Hepatocyte (in vitro differentiated cells): ENCODE measurements around the gene HIC2. TPM values are rescaled to one million over a fixed set of nuclear protein-coding genes. Genes with fewer than 3 reads are reported as not detected.
"Not testable (repeated sequence)": the region's sequence is repeated elsewhere in the genome, so short reads cannot be mapped to it uniquely, and the experiment has no call there.

Source experiments
- DNase-seq: peaks from one replicate; pipeline ENCODE4 v3.0.0-alpha.2; 2016; ENCODE audit warnings: low spot score
- H2AFZ ChIP-seq: fragments of 200-600 bp; sonication (generic); 2 replicates; pipeline ENCODE4 v1.6.0; 2016; ENCODE audit warnings: antibody characterized with exemption, mild to moderate bottlenecking
- H3K27ac ChIP-seq: fragments of 200-600 bp; sonication (generic); 2 replicates; pipeline ENCODE4 v1.5.1; 2016; ENCODE audit warnings: mild to moderate bottlenecking
- H3K27me3 ChIP-seq: fragments of 200-600 bp; sonication (generic); 2 replicates; pipeline ENCODE4 v1.6.1; 2016
- H3K36me3 ChIP-seq: fragments of 200-600 bp; sonication (generic); replicated peaks from 2 replicates; pipeline ENCODE4 v1.5.1; 2016; ENCODE audit warnings: low read depth; ENCODE audit not compliant: insufficient read depth
- H3K4me1 ChIP-seq: fragments of 200-600 bp; sonication (generic); 2 replicates; pipeline ENCODE4 v1.5.1; 2016; ENCODE audit warnings: mild to moderate bottlenecking, moderate library complexity; ENCODE audit not compliant: insufficient read depth
- H3K4me2 ChIP-seq: fragments of 200-600 bp; sonication (generic); 2 replicates; pipeline ENCODE4 v1.6.0; 2016
- H3K4me3 ChIP-seq: fragments of 200-600 bp; sonication (generic); 2 replicates; pipeline ENCODE4 v1.5.1; 2016; ENCODE audit warnings: mild to moderate bottlenecking
- H3K79me2 ChIP-seq: fragments of 200-600 bp; sonication (generic); 2 replicates; pipeline ENCODE4 v1.6.0; 2017; ENCODE audit warnings: mild to moderate bottlenecking
- H3K9me2 ChIP-seq: fragments of 200-600 bp; sonication (generic); replicated peaks from 2 replicates; pipeline ENCODE4 v1.6.0; 2017; ENCODE audit warnings: mild to moderate bottlenecking; ENCODE audit not compliant: insufficient read depth
- H3K9me3 ChIP-seq: fragments of 200-600 bp; sonication (generic); 2 replicates; pipeline ENCODE4 v1.5.1; 2016; ENCODE audit warnings: low read depth, mild to moderate bottlenecking
- H4K20me1 ChIP-seq: fragments of 200-600 bp; sonication (generic); 2 replicates; pipeline ENCODE4 v1.6.0; 2016; ENCODE audit warnings: mild to moderate bottlenecking; ENCODE audit not compliant: insufficient read depth, poor library complexity, severe bottlenecking
- WGBS: methylation state at CpG from one replicate; pipeline ENCODE4 v1.1.6; 2016; ENCODE audit warnings: low lambda C conversion rate; ENCODE audit errors: missing lambda C conversion rate; 5-methylcytosine and 5-hydroxymethylcytosine counted together
- polyA plus RNA-seq: library from polyadenylated mRNA; unstranded; fragments of >200 nt; fragmentation: Nextera tagmentation; extraction: Ambion mirVana; gene quantifications from 2 replicates; pipeline ENCODE4 v1.2.1, GENCODE V29; 2016
- total RNA-seq: library from RNA; depleted of rRNA; stranded (reverse); fragments of >200 nt; gene quantifications from 2 replicates; pipeline ENCODE4 v1.2.3, GENCODE V29; 2014

HIC2 gene
- total and polyA plus RNA-seq, 2 experiments from 2014 or later = 11.4 to 21.2 TPM

DNA sequence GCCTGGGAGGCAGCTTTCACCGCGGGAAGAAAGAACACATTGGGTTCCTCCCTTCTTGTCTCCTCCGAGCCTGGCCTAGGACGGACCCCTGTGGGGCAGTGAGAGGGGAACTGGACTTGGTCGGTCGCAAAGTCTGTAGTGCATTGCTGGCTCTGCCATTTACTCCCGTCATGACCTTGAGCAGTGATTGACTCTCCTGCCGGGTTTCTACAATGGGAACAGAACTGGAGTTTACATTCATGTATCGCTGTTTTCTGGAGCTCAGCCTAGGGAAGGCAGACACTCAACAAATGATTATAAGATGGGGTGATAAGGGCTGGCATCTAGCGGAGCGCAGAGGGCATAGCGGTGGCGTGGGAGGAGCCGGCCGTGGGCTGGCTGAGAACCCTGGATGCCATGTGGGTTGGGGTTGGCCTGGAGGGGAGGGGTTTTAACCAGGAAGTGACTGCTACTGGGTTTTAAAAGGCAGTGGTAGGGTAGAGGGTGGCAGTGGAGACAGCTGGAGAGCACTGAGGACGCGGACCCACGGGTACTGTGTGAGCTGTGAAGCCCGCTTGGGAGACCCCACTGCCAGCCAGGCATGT lies 3.1 kb downstream of the HIC2 start:
- Histone ChIP-seq H3K4me2 (peak overlapping the region; percentile 70), H3K27ac (peak overlapping the region; percentile 59)
- H3K4me1 ChIP-seq, H3K36me3 ChIP-seq, H3K27me3 ChIP-seq, H3K79me2 ChIP-seq, H4K20me1 ChIP-seq, H3K9me2 ChIP-seq, DNase-seq, H3K4me3 ChIP-seq, H3K9me3 ChIP-seq, H2AFZ ChIP-seq: not testable (repeated sequence)
- WGBS = 11% methylated on average over 6 of the region's 19 CpGs

DNA sequence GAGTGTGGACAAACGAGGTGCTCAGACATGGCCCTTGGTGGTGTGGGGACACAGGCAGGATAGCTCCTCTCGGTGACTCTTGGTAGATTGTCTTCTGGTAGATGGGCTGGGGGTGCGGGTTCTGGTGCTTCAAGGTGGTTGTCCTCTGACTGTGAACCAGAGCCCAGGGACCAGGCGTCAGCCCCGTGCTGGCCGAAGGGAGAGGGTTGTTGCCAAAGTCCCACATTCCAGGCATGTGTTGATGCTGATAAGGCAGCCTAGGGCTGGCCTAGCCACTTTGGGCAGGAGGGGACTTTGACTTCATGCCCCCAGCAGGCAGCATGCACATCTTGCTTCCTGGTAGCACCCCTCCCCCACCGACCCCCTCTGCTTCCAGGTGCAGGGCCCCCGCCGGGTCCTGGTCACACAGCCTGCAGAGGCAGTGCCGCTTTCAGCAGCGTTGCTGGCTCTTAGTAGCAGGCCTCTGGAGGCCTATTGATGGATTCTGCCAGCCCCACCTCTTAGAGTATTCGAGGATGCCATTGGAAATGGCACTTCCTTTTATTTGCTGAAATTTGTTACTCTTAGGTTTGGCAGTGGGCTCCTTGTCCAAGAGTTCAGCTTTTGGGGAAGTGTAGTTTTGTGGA lies 7.0 kb downstream of the HIC2 start:
- H3K9me3 ChIP-seq, H4K20me1 ChIP-seq, H3K9me2 ChIP-seq, H3K4me3 ChIP-seq, H3K27me3 ChIP-seq, H3K79me2 ChIP-seq, DNase-seq, H2AFZ ChIP-seq, H3K4me1 ChIP-seq, H3K4me2 ChIP-seq, H3K36me3 ChIP-seq, H3K27ac ChIP-seq: not testable (repeated sequence)
- WGBS = no CpG with 5 or more reads among the region's 12 CpGs

DNA sequence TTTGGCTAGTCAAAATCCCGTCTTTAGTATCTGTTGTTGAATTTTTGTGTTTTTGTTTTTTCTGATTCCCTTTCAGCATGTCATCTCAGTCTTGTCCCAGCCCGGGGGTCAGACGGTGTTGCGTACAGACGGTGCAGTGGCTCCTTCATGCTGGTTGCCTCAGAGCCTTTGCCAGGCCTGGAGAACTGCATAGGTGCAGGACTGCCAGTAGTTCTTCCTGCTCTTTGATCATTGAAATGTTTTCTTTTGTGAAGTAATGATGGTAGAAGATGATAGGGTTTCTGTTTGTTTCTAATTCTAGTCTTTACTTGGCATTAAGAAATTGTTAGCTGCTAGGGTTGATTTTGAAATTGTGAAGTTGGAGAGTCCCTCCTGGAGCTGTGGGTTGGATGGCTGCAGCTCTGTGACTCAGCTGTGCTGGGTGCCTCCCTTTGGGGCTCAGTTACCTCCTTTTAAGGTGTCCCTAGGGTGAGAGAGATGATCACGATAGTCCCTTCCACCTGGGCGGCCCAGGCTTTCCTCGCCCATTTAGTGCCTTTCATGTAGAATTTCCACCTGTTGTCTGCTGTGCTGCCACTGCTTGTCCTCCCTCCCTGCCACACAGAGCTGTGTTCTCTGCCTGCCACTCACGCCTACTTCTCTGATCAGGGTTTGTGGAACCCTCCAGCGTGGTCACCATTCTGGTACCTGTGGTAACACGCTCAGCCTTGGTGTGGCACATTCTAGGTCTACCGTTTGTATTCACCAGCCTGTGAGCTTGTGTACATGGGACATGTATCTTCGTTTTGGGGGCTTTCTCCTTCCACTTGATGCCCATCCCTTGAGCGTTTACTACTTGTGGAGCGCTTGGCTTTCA lies 17.4 kb downstream of the HIC2 start:
- H3K9me3 ChIP-seq, H3K79me2 ChIP-seq, H2AFZ ChIP-seq, H3K27me3 ChIP-seq, H3K4me1 ChIP-seq, H3K4me2 ChIP-seq, H3K9me2 ChIP-seq, H4K20me1 ChIP-seq, H3K27ac ChIP-seq, H3K4me3 ChIP-seq, H3K36me3 ChIP-seq, DNase-seq: not testable (repeated sequence)
- WGBS = no CpG with 5 or more reads among the region's 15 CpGs

DNA sequence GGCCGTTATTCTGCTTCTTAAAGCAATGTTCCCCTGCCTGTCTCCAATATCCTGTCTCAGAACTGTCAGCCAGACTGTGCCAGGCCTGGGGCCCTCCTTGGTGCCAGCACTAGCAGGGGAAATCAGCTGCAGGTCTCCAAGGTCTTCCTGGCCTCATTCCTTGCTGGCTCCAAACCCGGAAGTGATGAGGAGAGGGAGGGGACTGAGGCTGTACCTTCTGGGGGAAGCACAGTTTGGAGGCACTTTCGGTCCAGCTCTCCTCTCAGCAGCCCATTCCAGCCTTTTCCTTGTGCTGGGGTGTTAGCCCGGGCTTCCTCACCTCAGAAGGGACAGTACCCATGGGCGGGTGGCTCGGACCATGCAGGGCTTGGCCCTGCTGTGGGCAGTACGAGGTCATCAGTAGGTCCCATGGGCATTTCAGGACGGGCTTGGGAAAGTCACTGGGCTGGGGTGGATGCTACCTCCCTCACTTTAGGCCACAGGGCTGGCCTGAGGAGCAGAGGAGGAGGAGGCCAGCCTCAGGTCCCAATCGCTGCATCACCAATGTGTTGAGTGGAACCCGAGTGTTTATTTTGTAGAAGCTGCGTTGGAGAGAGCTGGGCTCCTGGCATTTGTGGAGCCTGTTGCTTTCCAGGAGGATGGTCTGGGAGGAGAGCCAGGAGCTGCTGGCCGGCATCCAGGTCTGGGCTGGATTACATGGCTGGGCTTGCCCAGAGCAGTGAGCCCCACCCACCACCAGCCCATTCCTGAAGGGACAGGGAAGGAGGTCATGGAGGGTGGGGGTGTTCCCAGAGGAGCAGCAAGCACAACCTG lies 19.0 kb downstream of the HIC2 start:
- not testable (repeated sequence) for DNase-seq, H3K27me3 ChIP-seq, H2AFZ ChIP-seq, H4K20me1 ChIP-seq, H3K4me2 ChIP-seq, H3K79me2 ChIP-seq, H3K27ac ChIP-seq, H3K9me3 ChIP-seq, H3K36me3 ChIP-seq, H3K9me2 ChIP-seq, H3K4me1 ChIP-seq, H3K4me3 ChIP-seq
- WGBS = 67% methylated on average over 4 of the region's 12 CpGs

DNA sequence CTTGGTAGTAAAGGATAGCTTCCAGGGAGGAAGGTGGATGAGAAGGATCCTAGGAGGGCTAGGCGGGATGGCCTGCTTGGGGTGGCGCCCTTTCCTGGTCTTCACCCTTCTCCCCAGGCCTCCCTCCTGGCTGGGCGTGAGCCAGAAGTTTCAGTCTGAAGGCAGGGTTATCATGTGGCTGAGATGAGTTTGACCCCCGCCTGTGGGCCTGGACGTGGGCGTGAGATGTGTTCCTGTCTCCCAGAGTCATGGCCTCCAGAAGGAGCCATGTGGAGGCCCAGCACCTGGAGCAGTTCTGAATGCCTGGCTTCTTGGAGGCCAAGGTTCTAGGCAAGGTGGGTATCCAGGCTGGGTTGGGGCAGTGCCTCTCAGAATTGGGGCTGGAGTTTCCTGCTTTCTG lies 20.8 kb downstream of the HIC2 start:
- 92% methylated on average over 5 of the region's 6 CpGs for WGBS
- H3K4me1 ChIP-seq, H3K36me3 ChIP-seq, H3K79me2 ChIP-seq, DNase-seq, H3K4me3 ChIP-seq, H2AFZ ChIP-seq, H3K27ac ChIP-seq, H3K4me2 ChIP-seq, H3K27me3 ChIP-seq, H3K9me2 ChIP-seq, H4K20me1 ChIP-seq, H3K9me3 ChIP-seq: not testable (repeated sequence)

DNA sequence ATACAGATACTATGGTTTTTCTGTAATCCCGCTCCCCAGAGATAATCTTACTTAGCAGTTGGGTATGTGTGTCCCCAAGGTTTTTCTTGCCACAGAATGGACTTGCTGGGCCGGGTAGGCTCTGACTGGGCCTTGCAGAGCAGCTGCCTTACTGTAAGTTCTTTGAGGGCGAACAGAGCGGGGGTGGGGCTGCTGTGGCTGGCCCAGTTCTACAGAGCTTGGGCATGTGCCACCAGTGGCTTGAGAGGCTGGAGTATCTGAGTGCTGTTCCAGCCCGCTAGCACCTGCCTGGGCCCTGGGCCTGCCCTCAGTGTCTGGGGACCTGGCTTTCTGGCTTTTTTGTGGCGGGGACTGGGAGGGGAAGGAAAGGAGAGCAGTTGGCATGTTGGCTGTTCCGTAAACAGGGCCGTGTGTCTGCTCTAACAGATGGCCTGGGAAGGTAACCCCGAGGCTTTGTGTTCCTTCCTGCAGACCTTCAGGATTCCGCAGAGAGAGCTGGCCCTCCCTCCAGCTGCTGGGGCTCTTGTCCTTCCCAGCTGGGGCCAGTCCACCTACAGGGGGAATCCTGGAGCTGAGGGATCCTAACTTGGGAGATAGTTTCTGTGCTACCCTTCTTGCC lies 23.0 kb downstream of the HIC2 start:
- H3K4me3 ChIP-seq, H3K27me3 ChIP-seq, H3K36me3 ChIP-seq, H3K9me2 ChIP-seq, H3K4me2 ChIP-seq, DNase-seq, H3K4me1 ChIP-seq, H3K27ac ChIP-seq, H2AFZ ChIP-seq, H3K9me3 ChIP-seq: not testable (repeated sequence)
- Histone ChIP-seq H4K20me1 (peaks cover 23% of the 10 kb centered on the region), H3K79me2 (peaks cover 17% of the 10 kb centered on the region)
- no CpG with 5 or more reads among the region's 10 CpGs for WGBS

DNA sequence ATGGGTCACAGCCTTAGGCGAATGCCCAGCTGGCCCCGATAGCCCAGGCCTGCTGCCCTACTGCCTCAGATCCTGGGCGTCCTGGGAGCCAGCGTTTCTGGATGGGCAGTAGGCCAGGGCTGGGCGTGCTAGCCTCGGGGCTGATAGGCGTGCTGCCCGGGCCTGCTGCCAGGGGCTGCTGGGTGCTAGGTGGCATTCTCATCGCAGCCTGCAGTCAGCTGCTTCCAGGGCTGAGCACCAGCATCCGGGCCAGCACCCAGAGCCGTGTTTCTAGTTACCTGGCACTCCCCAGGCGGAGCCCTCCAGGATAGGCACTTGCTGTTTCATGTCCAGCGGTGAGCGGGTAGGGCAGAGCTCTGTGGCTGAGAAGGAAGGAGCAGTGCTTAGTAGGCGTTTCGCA lies 23.5 kb downstream of the HIC2 start:
- not testable (repeated sequence) for H3K36me3 ChIP-seq, DNase-seq, H3K4me2 ChIP-seq, H3K27ac ChIP-seq, H3K27me3 ChIP-seq, H3K4me3 ChIP-seq, H3K9me2 ChIP-seq, H3K4me1 ChIP-seq, H3K9me3 ChIP-seq, H2AFZ ChIP-seq
- no CpG with 5 or more reads among the region's 16 CpGs for WGBS
- Histone ChIP-seq H4K20me1 (peaks cover 25% of the 10 kb centered on the region), H3K79me2 (peaks cover 21% of the 10 kb centered on the region)

DNA sequence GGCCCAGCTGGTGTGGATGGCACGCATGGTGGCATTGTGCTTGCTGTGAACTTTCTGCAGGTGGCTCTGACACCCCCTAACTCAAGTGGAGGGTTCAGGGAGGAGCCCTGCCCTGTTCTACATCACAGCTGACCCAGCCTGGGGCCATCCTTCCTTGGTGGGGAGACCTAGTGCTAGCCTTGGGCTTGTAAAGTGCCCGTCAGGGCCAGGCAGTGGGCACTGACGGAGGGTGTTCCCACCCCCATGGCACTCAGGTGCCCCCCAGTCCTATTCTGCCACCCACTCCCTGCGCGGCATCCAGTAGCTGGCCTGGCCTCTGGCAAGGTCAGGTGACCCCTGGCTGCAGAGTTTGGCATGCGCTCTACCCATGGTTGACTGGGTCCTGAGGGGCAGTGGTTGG lies 24.0 kb downstream of the HIC2 start:
- not testable (repeated sequence) for H3K27me3 ChIP-seq, H3K36me3 ChIP-seq, H3K9me3 ChIP-seq, H3K27ac ChIP-seq, H2AFZ ChIP-seq, DNase-seq, H3K9me2 ChIP-seq, H3K4me1 ChIP-seq, H3K4me3 ChIP-seq, H3K4me2 ChIP-seq
- Histone ChIP-seq H4K20me1 (peaks cover 24% of the 10 kb centered on the region), H3K79me2 (peaks cover 23% of the 10 kb centered on the region)
- WGBS = 100% methylated on average over 2 of the region's 6 CpGs
